SIG-M5 (cell line): ENCODE results near the gene TNFSF15.

Source experiments
- DNase-seq: peaks from one replicate; lab custom pipeline; 2025; lab: John Stamatoyannopoulos, UW

TNFSF15 gene

GRCh38 chr9:114789006-114789405, 16.8 kb downstream of the TNFSF15 start:
- DNase-seq = no peak

- DNase-seq = no peak
These were observed 17.9 kb downstream of the TNFSF15 start for GRCh38 chr9:114787781-114788498.

- DNase-seq = no peak
These were observed 18.6 kb downstream of the TNFSF15 start for GRCh38 chr9:114787214-114787613.

- DNase-seq = no peak
These were observed 19.8 kb downstream of the TNFSF15 start for GRCh38 chr9:114785866-114786650.

GRCh38 chr9:114784721-114785279, 21.0 kb downstream of the TNFSF15 start:
- DNase-seq = no peak

GRCh38 chr9:114782586-114782985, 23.3 kb downstream of the TNFSF15 start:
- DNase-seq = no peak

- DNase-seq = no peak
These were observed 26.4 kb downstream of the TNFSF15 start for GRCh38 chr9:114779352-114779845.

GRCh38 chr9:114777821-114778609, 27.8 kb downstream of the TNFSF15 start:
- DNase-seq = no peak

- DNase-seq = no peak
These were observed 29.0 kb downstream of the TNFSF15 start for GRCh38 chr9:114776683-114777399.

GRCh38 chr9:114775981-114776380, 29.9 kb downstream of the TNFSF15 start:
- no peak for DNase-seq

- no peak for DNase-seq
These were observed 30.7 kb downstream of the TNFSF15 start for GRCh38 chr9:114775121-114775520.

- no peak for DNase-seq
These were observed 31.3 kb downstream of the TNFSF15 start for GRCh38 chr9:114774524-114774923.

- no peak for DNase-seq
These were observed 34.0 kb downstream of the TNFSF15 start for GRCh38 chr9:114771889-114772288.

GRCh38 chr9:114770991-114771390, 34.8 kb downstream of the TNFSF15 start:
- DNase-seq = no peak

- DNase-seq = no peak
These were observed 36.2 kb downstream of the TNFSF15 start for GRCh38 chr9:114769624-114770023.

- no peak for DNase-seq
These were observed 42.6 kb downstream of the TNFSF15 start for GRCh38 chr9:114763220-114763619.

- DNase-seq = no peak
These were observed 44.3 kb downstream of the TNFSF15 start for GRCh38 chr9:114761523-114761922.

GRCh38 chr9:114759512-114760341, 46.1 kb downstream of the TNFSF15 start:
- DNase-seq = no peak

GRCh38 chr9:114757984-114758383, 47.9 kb downstream of the TNFSF15 start:
- no peak for DNase-seq

GRCh38 chr9:114757395-114757794, 48.4 kb downstream of the TNFSF15 start:
- DNase-seq = no peak

GRCh38 chr9:114756920-114757319, 48.9 kb downstream of the TNFSF15 start:
- no peak for DNase-seq
